ENCODE data around the gene TRHDE.

TRHDE gene

GRCh38 chr12:72535212-72535990 is 263.2 kb downstream of the TRHDE start:
- H3K4me3 ChIP-seq (ENCODE audit: low read length), result no peak overlapping the region
- TF ChIP-seq, protein P1, sequence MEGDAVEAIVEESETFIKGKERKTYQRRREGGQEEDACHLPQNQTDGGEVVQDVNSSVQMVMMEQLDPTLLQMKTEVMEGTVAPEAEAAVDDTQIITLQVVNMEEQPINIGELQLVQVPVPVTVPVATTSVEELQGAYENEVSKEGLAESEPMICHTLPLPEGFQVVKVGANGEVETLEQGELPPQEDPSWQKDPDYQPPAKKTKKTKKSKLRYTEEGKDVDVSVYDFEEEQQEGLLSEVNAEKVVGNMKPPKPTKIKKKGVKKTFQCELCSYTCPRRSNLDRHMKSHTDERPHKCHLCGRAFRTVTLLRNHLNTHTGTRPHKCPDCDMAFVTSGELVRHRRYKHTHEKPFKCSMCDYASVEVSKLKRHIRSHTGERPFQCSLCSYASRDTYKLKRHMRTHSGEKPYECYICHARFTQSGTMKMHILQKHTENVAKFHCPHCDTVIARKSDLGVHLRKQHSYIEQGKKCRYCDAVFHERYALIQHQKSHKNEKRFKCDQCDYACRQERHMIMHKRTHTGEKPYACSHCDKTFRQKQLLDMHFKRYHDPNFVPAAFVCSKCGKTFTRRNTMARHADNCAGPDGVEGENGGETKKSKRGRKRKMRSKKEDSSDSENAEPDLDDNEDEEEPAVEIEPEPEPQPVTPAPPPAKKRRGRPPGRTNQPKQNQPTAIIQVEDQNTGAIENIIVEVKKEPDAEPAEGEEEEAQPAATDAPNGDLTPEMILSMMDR (conservative IDR thresholded peaks at IDR 0.05; ENCODE audit: low read depth, low read length), result no peak
- DNase-seq (ENCODE audit: low read depth), result no peak

DNA sequence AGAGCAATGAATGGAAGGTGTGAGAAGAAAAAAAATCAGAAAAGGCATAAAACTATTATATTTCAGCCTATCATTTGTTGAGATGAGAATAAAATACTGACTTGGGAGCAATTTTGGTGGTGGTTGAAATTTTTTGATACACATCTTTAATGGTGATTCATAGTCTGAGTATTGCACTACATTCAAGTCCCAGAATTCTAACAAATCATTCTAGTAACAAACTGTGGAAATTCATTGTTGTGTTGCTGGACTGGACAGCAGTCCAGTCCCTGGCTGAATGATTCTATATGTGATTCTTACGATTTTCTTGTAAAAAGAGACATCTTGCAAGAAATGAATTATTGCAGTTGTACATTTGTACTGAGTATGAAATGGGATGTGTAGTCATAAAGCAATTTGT is 268.6 kb downstream of the TRHDE start:
- TF ChIP-seq, protein P1 (conservative IDR thresholded peaks at IDR 0.05; ENCODE audit: low read depth, low read length), result no peak
- H3K4me3 ChIP-seq (ENCODE audit: low read length), result no peak overlapping the region
- no peak for DNase-seq (ENCODE audit: low read depth)

DNA sequence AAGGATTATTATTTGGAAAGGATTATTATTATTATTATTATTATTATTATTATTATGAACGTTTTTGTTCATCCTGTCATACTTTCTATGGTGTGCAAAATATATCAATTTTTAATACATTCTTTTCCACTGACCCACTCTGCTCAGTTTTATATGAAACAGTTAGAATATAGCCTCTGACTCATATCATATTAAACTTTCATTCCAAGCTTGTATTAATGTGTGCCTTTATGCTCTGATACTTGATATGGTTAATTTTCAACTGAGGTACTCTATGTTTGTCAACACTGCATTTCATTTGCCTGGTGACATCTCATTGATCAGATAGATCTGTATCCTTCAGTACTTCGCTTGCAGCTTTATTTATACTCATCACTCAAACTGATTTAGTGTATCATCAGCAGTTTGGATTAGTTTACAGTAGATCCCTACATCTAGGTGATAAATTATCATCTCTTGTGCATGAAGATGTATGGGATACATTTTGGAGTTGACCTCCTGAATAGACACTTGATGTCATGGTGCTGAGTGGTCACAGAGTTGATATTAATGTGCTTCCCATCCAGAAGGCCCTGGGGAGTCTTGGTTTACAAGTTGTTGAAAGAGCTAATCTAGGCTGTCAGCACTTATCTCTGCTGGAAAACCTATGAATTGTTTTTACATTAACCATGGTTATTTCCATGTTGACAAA is 271.8 kb downstream of the TRHDE start:
- no peak for DNase-seq (ENCODE audit: low read depth)
- TF ChIP-seq, protein P1 (conservative IDR thresholded peaks at IDR 0.05; ENCODE audit: low read depth, low read length), result no peak

DNA sequence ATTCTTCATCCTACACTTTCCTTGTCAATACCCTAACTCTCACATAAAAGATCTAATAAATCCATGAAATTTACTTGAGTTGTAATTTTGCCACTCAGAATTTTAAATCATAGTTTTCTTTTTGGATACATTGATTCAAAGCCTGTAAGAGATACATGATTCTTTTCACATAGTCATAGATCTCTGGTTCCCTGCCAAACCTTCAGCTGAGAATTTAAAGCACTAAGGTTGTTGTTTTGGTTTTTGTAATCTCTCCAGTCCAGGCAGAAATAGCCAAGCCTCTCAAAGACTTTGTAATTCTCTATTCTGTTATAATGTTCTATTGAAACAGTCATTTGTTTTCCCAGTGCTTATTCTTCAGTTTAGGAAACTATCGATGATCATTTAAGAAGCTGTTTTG is 273.9 kb downstream of the TRHDE start:
- TF ChIP-seq, protein P1 (conservative IDR thresholded peaks at IDR 0.05; ENCODE audit: low read depth, low read length), result no peak
- no peak for DNase-seq (ENCODE audit: low read depth)

More for the DNA sequence above, 271.8 kb downstream of the TRHDE start:
- H3K4me3 ChIP-seq (ENCODE audit: low read length), result no peak overlapping the region

GRCh38 chr12:72547573-72547972 is 275.4 kb downstream of the TRHDE start:
- H3K4me3 ChIP-seq (ENCODE audit: low read length), result no peak overlapping the region
- TF ChIP-seq, protein P1 (conservative IDR thresholded peaks at IDR 0.05; ENCODE audit: low read depth, low read length), result no peak
- DNase-seq (ENCODE audit: low read depth), result no peak

More for the DNA sequence above, 273.9 kb downstream of the TRHDE start:
- H3K4me3 ChIP-seq (ENCODE audit: low read length), result no peak overlapping the region

DNA sequence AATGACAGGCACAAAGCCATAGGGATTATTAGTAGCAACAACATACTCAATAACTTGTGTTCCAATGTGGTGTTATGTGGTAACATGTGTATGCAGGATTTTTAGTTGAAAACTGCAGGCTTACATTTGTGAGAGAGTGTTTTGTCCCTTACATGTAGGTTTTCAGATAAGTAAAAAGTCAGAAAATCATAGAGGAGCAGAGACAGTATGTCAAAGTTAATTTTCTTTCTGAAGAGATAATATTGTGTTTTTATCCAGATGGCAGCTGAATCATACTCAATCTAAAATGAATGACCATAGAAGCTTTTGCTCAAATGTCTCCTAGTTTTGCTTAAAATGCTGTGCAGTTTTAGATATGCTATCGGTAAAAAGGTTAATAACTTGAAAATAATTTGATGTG is 277.0 kb downstream of the TRHDE start:
- TF ChIP-seq, protein P1 (conservative IDR thresholded peaks at IDR 0.05; ENCODE audit: low read depth, low read length), result no peak
- no peak for DNase-seq (ENCODE audit: low read depth)
- H3K4me3 ChIP-seq (ENCODE audit: low read length), result no peak overlapping the region

Measured in retinal pigment epithelial cell (primary cell).